Spinal cord (tissue), 10 donors: ENCODE results near the gene KIF25. TPM values are rescaled to one million over a fixed set of nuclear protein-coding genes. Genes with fewer than 3 reads are reported as not detected.

Experiments used
- DNase-seq, 6 donors: peaks; one replicate each; pipeline versions ENCODE4 v3.0.0 to v3.0.0-alpha.2; 2013 to 2015; ENCODE audit warnings: low spot score in 6 of 6, low read depth in 4 of 6
- H3K27ac ChIP-seq: one replicate; pipeline ENCODE4 v1.5.1; 2013; ENCODE audit warnings: low read depth, low read length, control low read depth
- H3K27me3 ChIP-seq: one replicate; pipeline ENCODE4 v1.6.1; 2013; ENCODE audit warnings: low read length; ENCODE audit not compliant: control insufficient read depth, insufficient read depth
- H3K36me3 ChIP-seq: one replicate; pipeline ENCODE4 v1.6.1; 2013; ENCODE audit warnings: low read length; ENCODE audit not compliant: control insufficient read depth, insufficient read depth
- H3K4me1 ChIP-seq: one replicate; pipeline ENCODE4 v1.6.1; 2013; ENCODE audit warnings: low read length; ENCODE audit not compliant: control insufficient read depth, insufficient read depth
- H3K4me3 ChIP-seq: one replicate; pipeline ENCODE4 v1.5.1; 2013; ENCODE audit warnings: low read depth, low read length, control low read depth
- H3K9me3 ChIP-seq: one replicate; pipeline ENCODE4 v1.6.1; 2013; ENCODE audit warnings: low read length; ENCODE audit not compliant: control insufficient read depth, insufficient read depth
- WGBS: methylation state at CpG from one replicate; pipeline ENCODE4 v1.1.5; 2013; ENCODE audit warnings: missing lambda C conversion rate; ENCODE audit not compliant: insufficient coverage; 5-methylcytosine and 5-hydroxymethylcytosine counted together
- polyA plus RNA-seq, 2 donors: library from polyadenylated mRNA; unstranded; fragments of 120-200 nt; gene quantifications; one replicate each; pipeline ENCODE4 v1.2.1, GENCODE V29; 2013; ENCODE audit not compliant: insufficient read length in 2 of 2
- total RNA-seq, 2 donors: library from RNA; depleted of rRNA in 1 of 2; stranded (reverse); fragments of 120-200 nt in 1 of 2; fragments of >200 nt in 1 of 2; gene quantifications; one replicate each; pipeline versions ENCODE4 v1.2.3 to v1.2.4, GENCODE V29; 2013 to 2014
- donor health status: healthy.

Gene KIF25
- total and polyA plus RNA-seq, 4 donors = 1.2 to 3.0 (median 2.2) TPM; not detected in 1

DNA sequence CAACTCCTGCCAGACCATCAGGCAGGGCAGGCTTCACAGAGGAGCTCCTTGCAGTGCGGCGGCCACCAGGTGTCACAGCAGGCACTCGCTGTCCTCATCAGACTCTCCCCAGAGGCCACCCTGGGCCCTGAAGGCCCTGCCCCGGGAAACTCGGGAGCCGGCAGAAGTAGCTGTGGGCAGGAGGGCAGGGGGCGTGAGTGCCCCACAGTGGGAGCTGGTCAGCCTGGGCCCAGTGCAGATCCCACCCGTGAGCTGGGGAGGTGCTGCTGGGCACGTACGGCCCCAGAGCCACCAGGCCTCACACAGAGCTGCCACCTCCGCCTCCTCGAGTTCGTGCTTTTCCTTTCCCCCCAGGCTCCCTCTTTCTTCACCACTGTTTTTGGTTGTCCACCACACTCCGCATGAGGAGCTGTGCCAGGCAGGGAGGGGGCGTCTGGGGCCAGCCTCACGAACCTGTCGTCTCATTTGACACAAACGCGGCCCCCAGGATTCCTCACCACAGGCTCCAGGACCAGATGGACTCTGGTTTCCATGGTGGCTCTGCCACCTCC lies 47.7 kb downstream of the KIF25 start:
- H3K4me1 ChIP-seq = peaks cover 26% of the 10 kb centered on the region
- H3K4me3 ChIP-seq = no peak overlapping the region
- H3K27ac ChIP-seq = no peak overlapping the region
- H3K36me3 ChIP-seq = peaks cover 2% of the 10 kb centered on the region
- no peaks in the 10 kb centered on the region for H3K27me3 ChIP-seq
- no peak for DNase-seq
- peaks cover 8% of the 10 kb centered on the region for H3K9me3 ChIP-seq
- 82% methylated on average over 17 of the region's 19 CpGs for WGBS

- Histone ChIP-seq H3K27ac (no peak overlapping the region), H3K9me3 (peaks cover 5% of the 10 kb centered on the region), H3K4me1 (peaks cover 26% of the 10 kb centered on the region), H3K36me3 (peaks cover 2% of the 10 kb centered on the region), H3K4me3 (no peak overlapping the region), H3K27me3 (no peaks in the 10 kb centered on the region)
- peak in 2 of 6 donors; percentile 23 to 83 for DNase-seq
- 89% methylated on average over 12 of the region's 20 CpGs for WGBS
Observed at GRCh38 chr6:168045706-168046620, 48.5 kb downstream of the KIF25 start.

DNA sequence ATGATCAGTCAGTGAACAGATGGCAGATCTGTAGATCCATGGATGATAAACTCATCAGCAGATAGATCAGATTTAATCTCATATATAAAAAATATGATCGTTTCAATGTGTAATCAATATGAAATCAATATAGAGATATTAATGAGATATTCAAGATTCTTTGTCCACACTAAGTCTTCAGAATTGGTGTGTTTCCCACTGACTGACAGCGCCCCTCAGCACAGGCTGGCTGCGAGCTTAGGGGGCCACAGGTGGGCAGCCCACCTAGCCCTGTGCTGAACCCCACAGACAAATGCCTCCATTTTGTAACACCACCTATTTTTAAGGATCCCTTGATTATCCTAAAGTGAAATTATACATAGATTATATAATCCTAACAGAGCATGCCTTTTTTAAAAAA lies 49.2 kb downstream of the KIF25 start:
- Histone ChIP-seq H3K4me3 (no peak overlapping the region), H3K4me1 (peaks cover 26% of the 10 kb centered on the region), H3K27me3 (no peaks in the 10 kb centered on the region), H3K9me3 (peaks cover 4% of the 10 kb centered on the region), H3K27ac (no peak overlapping the region), H3K36me3 (peaks cover 2% of the 10 kb centered on the region)
- no peak for DNase-seq
- no CpG with 5 or more reads among the region's 3 CpGs for WGBS

GRCh38 chr6:168047841-168048723 lies 50.6 kb downstream of the KIF25 start:
- Histone ChIP-seq H3K4me3 (no peak overlapping the region), H3K27ac (no peak overlapping the region), H3K36me3 (no peaks in the 10 kb centered on the region), H3K27me3 (no peaks in the 10 kb centered on the region), H3K4me1 (peaks cover 26% of the 10 kb centered on the region), H3K9me3 (no peaks in the 10 kb centered on the region)
- 79% methylated on average over 31 of the region's 31 CpGs for WGBS
- peak in 1 of 6 donors; percentile 49 for DNase-seq

- no peaks in the 10 kb centered on the region for H3K36me3 ChIP-seq
- WGBS = 94% methylated on average over 7 of the region's 10 CpGs
- no peak overlapping the region for H3K27ac ChIP-seq
- no peaks in the 10 kb centered on the region for H3K9me3 ChIP-seq
- no peak for DNase-seq
- peaks cover 26% of the 10 kb centered on the region for H3K4me1 ChIP-seq
- H3K27me3 ChIP-seq = no peaks in the 10 kb centered on the region
- no peak overlapping the region for H3K4me3 ChIP-seq
Observed at GRCh38 chr6:168048724-168049025, 51.2 kb downstream of the KIF25 start.

DNA sequence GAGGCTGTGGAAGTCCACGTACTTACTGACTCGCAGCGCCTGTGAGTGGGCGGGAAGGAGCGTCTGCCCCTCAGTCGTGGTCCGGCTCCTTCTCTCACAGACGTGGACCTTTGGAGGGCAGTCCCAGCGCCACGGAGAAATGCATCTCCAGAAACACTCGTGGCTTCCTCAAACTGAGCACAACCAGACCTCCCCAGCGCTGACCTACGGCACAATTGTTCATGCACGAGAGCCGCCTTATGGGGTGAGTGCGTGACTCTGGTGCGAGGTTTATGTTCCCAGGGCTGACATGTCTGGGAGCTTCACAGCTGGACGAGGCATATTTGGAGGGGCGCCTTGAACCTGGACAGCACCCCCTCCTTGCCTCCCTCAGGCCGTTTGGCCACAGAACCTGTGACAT lies 51.8 kb downstream of the KIF25 start:
- Histone ChIP-seq H3K36me3 (no peaks in the 10 kb centered on the region), H3K4me3 (no peak overlapping the region), H3K27me3 (no peaks in the 10 kb centered on the region), H3K4me1 (peaks cover 26% of the 10 kb centered on the region), H3K9me3 (no peaks in the 10 kb centered on the region), H3K27ac (no peak overlapping the region)
- DNase-seq = no peak
- WGBS = 95% methylated on average over 15 of the region's 20 CpGs

GRCh38 chr6:168049706-168050224 lies 52.3 kb downstream of the KIF25 start:
- peaks cover 28% of the 10 kb centered on the region for H3K4me1 ChIP-seq
- 85% methylated on average over 19 of the region's 21 CpGs for WGBS
- no peaks in the 10 kb centered on the region for H3K9me3 ChIP-seq
- no peak overlapping the region for H3K27ac ChIP-seq
- H3K36me3 ChIP-seq = no peaks in the 10 kb centered on the region
- H3K4me3 ChIP-seq = no peak overlapping the region
- no peak for DNase-seq
- no peaks in the 10 kb centered on the region for H3K27me3 ChIP-seq

- 89% methylated on average over 25 of the region's 27 CpGs for WGBS
- DNase-seq = no peak
- no peaks in the 10 kb centered on the region for H3K36me3 ChIP-seq
- no peaks in the 10 kb centered on the region for H3K9me3 ChIP-seq
- H3K27ac ChIP-seq = no peak overlapping the region
- peaks cover 30% of the 10 kb centered on the region for H3K4me1 ChIP-seq
- no peaks in the 10 kb centered on the region for H3K27me3 ChIP-seq
- no peak overlapping the region for H3K4me3 ChIP-seq
Observed at GRCh38 chr6:168050225-168050880, 52.9 kb downstream of the KIF25 start.
